Right cardiac atrium (tissue), 5 donors: Measurements from ENCODE around the gene LDLRAD4. TPM values are rescaled to one million over a fixed set of nuclear protein-coding genes. Genes with fewer than 3 reads are reported as not detected.

Experiments
- ATAC-seq, 2 donors: fragments of 200-7000 bp; cut with Tn5 transposase; one replicate each; pipeline versions ENCODE4 v1.8.0 to v1.9.1; 2020; ENCODE audit warnings: moderate library complexity in 2 of 2, mild to moderate bottlenecking in 1 of 2
- DNase-seq, 3 donors: peaks; one replicate each; pipeline ENCODE4 v3.0.0-alpha.2; 2020
- H3K27ac ChIP-seq: one replicate; pipeline ENCODE4 v1.5.1; 2013; ENCODE audit warnings: mild to moderate bottlenecking, low read length, control low read depth, moderate library complexity
- H3K27me3 ChIP-seq: one replicate; pipeline ENCODE4 v1.6.1; 2013; ENCODE audit not compliant: control insufficient read depth, insufficient read depth
- H3K4me1 ChIP-seq: one replicate; pipeline ENCODE4 v1.6.1; 2013; ENCODE audit warnings: low read length; ENCODE audit not compliant: control insufficient read depth, insufficient read depth
- H3K4me3 ChIP-seq: one replicate; pipeline ENCODE4 v1.5.1; 2013; ENCODE audit warnings: low read length, control low read depth
- H3K9me3 ChIP-seq: one replicate; pipeline ENCODE4 v1.6.1; 2013; ENCODE audit warnings: low read length; ENCODE audit not compliant: control insufficient read depth
- WGBS: extraction: QIAGEN DNeasy Blood & Tissue Kit; methylation state at CpG from one replicate; pipeline ENCODE4 v1.1.7; 2013; 5-methylcytosine and 5-hydroxymethylcytosine counted together
- intact Hi-C, 4 donors: fragments of 100-400 bp; cut with DNase I; formaldehyde crosslinking; loops; one replicate each; pipeline versions ENCODE4 v1.11.0 to v1.14.0; 2022 to 2023
- polyA plus RNA-seq: library from polyadenylated mRNA; stranded (reverse); fragments of 200-250 nt; gene quantifications from one replicate; pipeline ENCODE4 v1.2.3, GENCODE V29; 2013
- total RNA-seq, 4 donors: library from RNA; stranded (reverse); fragmentation: NEBNext Ultra II Directional; extraction: Animal tissue kit (Norgen Biotek cat#: 25700); gene quantifications; one replicate each; pipeline ENCODE4 v1.2.1, GENCODE V29; 2021
- donor health status: healthy with polysubstance abuse.
- donor health status: DM: no; HTN: yes; CAD: no.
- donor health status: DM: no; HTN: no; CAD: no.
- donor health status: DM: no; HTN: yes; CAD: no; lungs with severe emphysema.
- donor health status: DM: yes; HTN: yes; CAD: no.

LDLRAD4 gene
- total and polyA plus RNA-seq, 5 donors = 25.7 to 159 (median 68.1) TPM

GRCh38 chr18:13445241-13445897, 226.8 kb downstream of the LDLRAD4 start:
- peaks cover under 1% of the 10 kb centered on the region for H3K4me1 ChIP-seq
- ATAC-seq = no peak
- H3K9me3 ChIP-seq = no peaks in the 10 kb centered on the region
- no peak overlapping the region for H3K27ac ChIP-seq
- intact Hi-C loops = loop anchor here in 1 of 4 donors (10.0 kb wide), 1 partner anchor 61 kb away; no protein-coding TSS in a partner anchor
- no peak for DNase-seq
- no peaks in the 10 kb centered on the region for H3K27me3 ChIP-seq
- no peak overlapping the region for H3K4me3 ChIP-seq
- 80% methylated on average over 6 of the region's 6 CpGs for WGBS

GRCh38 chr18:13446024-13446423, 227.5 kb downstream of the LDLRAD4 start:
- 95% methylated on average over 6 of the region's 6 CpGs for WGBS
- Histone ChIP-seq H3K27me3 (no peaks in the 10 kb centered on the region), H3K9me3 (no peaks in the 10 kb centered on the region), H3K4me3 (no peak overlapping the region), H3K27ac (no peak overlapping the region), H3K4me1 (peaks cover 6% of the 10 kb centered on the region)
- ATAC-seq = peak in 1 of 2 donors; percentile 59
- intact Hi-C loops = loop anchor here in 1 of 4 donors (10.0 kb wide), 1 partner anchor 61 kb away; no protein-coding TSS in a partner anchor
- DNase-seq = peak in 1 of 3 donors; percentile 39

- peaks cover 9% of the 10 kb centered on the region for H3K4me1 ChIP-seq
- intact Hi-C loops = loop anchor here in 1 of 4 donors (10.0 kb wide), 1 partner anchor 62 kb away; no protein-coding TSS in a partner anchor
- H3K4me3 ChIP-seq = no peak overlapping the region
- 69% methylated on average over 22 of the region's 22 CpGs for WGBS
- H3K27ac ChIP-seq = no peak overlapping the region
- no peaks in the 10 kb centered on the region for H3K9me3 ChIP-seq
- no peaks in the 10 kb centered on the region for H3K27me3 ChIP-seq
- no peak for ATAC-seq
- peak in 1 of 3 donors; percentile 51 for DNase-seq
Observed at GRCh38 chr18:13446610-13447461, 228.3 kb downstream of the LDLRAD4 start.

- DNase-seq (peak; percentile 59 to 77 (median 70)), ATAC-seq (peak; percentile 31 to 58)
- H3K27me3 ChIP-seq = no peaks in the 10 kb centered on the region
- H3K4me3 ChIP-seq = no peak overlapping the region
- intact Hi-C loops = loop anchor here in 1 of 4 donors (10.0 kb wide), 1 partner anchor 63 kb away; no protein-coding TSS in a partner anchor
- H3K27ac ChIP-seq = no peak overlapping the region
- WGBS = 52% methylated on average over 22 of the region's 22 CpGs
- H3K4me1 ChIP-seq = peaks cover 14% of the 10 kb centered on the region
- no peaks in the 10 kb centered on the region for H3K9me3 ChIP-seq
Observed at GRCh38 chr18:13447621-13448334, 229.2 kb downstream of the LDLRAD4 start.

- Histone ChIP-seq H3K27ac (no peak overlapping the region), H3K27me3 (no peaks in the 10 kb centered on the region), H3K4me1 (peaks cover 14% of the 10 kb centered on the region), H3K9me3 (no peaks in the 10 kb centered on the region), H3K4me3 (no peak overlapping the region)
- DNase-seq (no peak), ATAC-seq (no peak)
- intact Hi-C loops = loop anchor here in 1 of 4 donors (10.0 kb wide), 1 partner anchor 64 kb away; no protein-coding TSS in a partner anchor
- WGBS = 84% methylated on average over 19 of the region's 19 CpGs
Observed at GRCh38 chr18:13448335-13448795, 229.8 kb downstream of the LDLRAD4 start.

GRCh38 chr18:13449651-13450050, 231.1 kb downstream of the LDLRAD4 start:
- DNase-seq (no peak), ATAC-seq (no peak)
- no peaks in the 10 kb centered on the region for H3K27me3 ChIP-seq
- 96% methylated on average over 9 of the region's 9 CpGs for WGBS
- no peak overlapping the region for H3K4me3 ChIP-seq
- intact Hi-C loops = loop anchor here in 1 of 4 donors (10.0 kb wide), 1 partner anchor 65 kb away; no protein-coding TSS in a partner anchor
- H3K4me1 ChIP-seq = peaks cover 14% of the 10 kb centered on the region
- no peaks in the 10 kb centered on the region for H3K9me3 ChIP-seq
- H3K27ac ChIP-seq = no peak overlapping the region

- Histone ChIP-seq H3K9me3 (no peaks in the 10 kb centered on the region), H3K4me3 (no peak overlapping the region), H3K27me3 (no peaks in the 10 kb centered on the region), H3K4me1 (peaks cover 17% of the 10 kb centered on the region), H3K27ac (peak overlapping the region; percentile 45)
- WGBS = 58% methylated on average over 10 of the region's 10 CpGs
- DNase-seq = peak in 1 of 3 donors; percentile 43
- no peak for ATAC-seq
- intact Hi-C loops = no loop called here
Observed at GRCh38 chr18:13450289-13451212, 232.0 kb downstream of the LDLRAD4 start.

GRCh38 chr18:13451213-13451540, 232.6 kb downstream of the LDLRAD4 start:
- WGBS = 88% methylated on average over 3 of the region's 3 CpGs
- intact Hi-C loops = no loop called here
- peaks cover 17% of the 10 kb centered on the region for H3K4me1 ChIP-seq

GRCh38 chr18:13451661-13452387, 233.3 kb downstream of the LDLRAD4 start:
- Histone ChIP-seq H3K4me3 (no peak overlapping the region), H3K27me3 (no peaks in the 10 kb centered on the region), H3K4me1 (peaks cover 17% of the 10 kb centered on the region), H3K27ac (peak overlapping the region; percentile 1), H3K9me3 (no peaks in the 10 kb centered on the region)
- 72% methylated on average over 14 of the region's 14 CpGs for WGBS
- DNase-seq = peak in 1 of 3 donors; percentile 51
- intact Hi-C loops = no loop called here
- ATAC-seq = peak; percentile 37 to 41

More at GRCh38 chr18:13451213-13451540, 232.6 kb downstream of the LDLRAD4 start:
- Histone ChIP-seq H3K9me3 (no peaks in the 10 kb centered on the region), H3K27ac (peak overlapping the region; percentile 13), H3K27me3 (no peaks in the 10 kb centered on the region), H3K4me3 (no peak overlapping the region)
- DNase-seq (no peak), ATAC-seq (no peak)
